Activated T-helper 1 cell treated with anti-CD3 and anti-CD28 coated beads, Interleukin-12 subunit alpha, Interleukin-12 subunit beta, Interleukin-2, Interleukin-4 antibody, amounts not matched to agents 30 ng/mL and 10 ng/mL and 1 ng/mL, durations not matched to agents 14 hours and 24 hours and 36 hours (primary cell): ENCODE data around the gene NTSR1. TPM values are rescaled to one million over a fixed set of nuclear protein-coding genes. Genes with fewer than 3 reads are reported as not detected.
A peak's percentile ranks its signal among the peaks of the same experiment; 100 is the strongest.

Experiments
- DNase-seq: peaks from one replicate; pipeline ENCODE4 v3.0.0; 2021; ENCODE audit warnings: low spot score
- H3K27ac Mint-ChIP-seq: one replicate; pipeline ENCODE4 v1.8.0; 2021; ENCODE audit warnings: mild to moderate bottlenecking, mixed read lengths
- H3K27me3 Mint-ChIP-seq: one replicate; pipeline ENCODE4 v1.8.0; 2022; ENCODE audit warnings: mild to moderate bottlenecking, moderate library complexity, mixed read lengths; ENCODE audit not compliant: insufficient read depth
- H3K36me3 Mint-ChIP-seq: one replicate; pipeline ENCODE4 v1.8.0; 2021; ENCODE audit warnings: low read depth, mixed read lengths
- H3K4me1 Mint-ChIP-seq: one replicate; pipeline ENCODE4 v1.8.0; 2021; ENCODE audit warnings: low read depth, mixed read lengths
- H3K4me3 Mint-ChIP-seq: one replicate; pipeline ENCODE4 v1.8.0; 2021; ENCODE audit warnings: mild to moderate bottlenecking, moderate library complexity, mixed read lengths
- H3K9me3 Mint-ChIP-seq: one replicate; pipeline ENCODE4 v1.8.0; 2021; ENCODE audit warnings: mixed read lengths
- intact Hi-C: fragments of 100-400 bp; cut with micrococcal nuclease; formaldehyde crosslinking; loops from one replicate; pipeline ENCODE4 v1.15.1; 2024
- total RNA-seq: library from RNA; stranded (reverse); gene quantifications from 2 replicates; pipeline ENCODE4 v1.2.3, GENCODE V29; 2022

Gene NTSR1
- total RNA-seq, 1 donor from 2014 or later: not detected

- Mint-ChIP-seq H3K4me3 (no peak overlapping the region), H3K4me1 (peaks cover 9% of the 10 kb centered on the region), H3K27ac (no peak overlapping the region), H3K27me3 (peaks cover 7% of the 10 kb centered on the region), H3K36me3 (no peaks in the 10 kb centered on the region), H3K9me3 (no peaks in the 10 kb centered on the region)
- DNase-seq: no peak
- intact Hi-C loops: no loop called here
Observed at GRCh38 chr20:62769346-62770071, 60.9 kb downstream of the NTSR1 start.

DNA sequence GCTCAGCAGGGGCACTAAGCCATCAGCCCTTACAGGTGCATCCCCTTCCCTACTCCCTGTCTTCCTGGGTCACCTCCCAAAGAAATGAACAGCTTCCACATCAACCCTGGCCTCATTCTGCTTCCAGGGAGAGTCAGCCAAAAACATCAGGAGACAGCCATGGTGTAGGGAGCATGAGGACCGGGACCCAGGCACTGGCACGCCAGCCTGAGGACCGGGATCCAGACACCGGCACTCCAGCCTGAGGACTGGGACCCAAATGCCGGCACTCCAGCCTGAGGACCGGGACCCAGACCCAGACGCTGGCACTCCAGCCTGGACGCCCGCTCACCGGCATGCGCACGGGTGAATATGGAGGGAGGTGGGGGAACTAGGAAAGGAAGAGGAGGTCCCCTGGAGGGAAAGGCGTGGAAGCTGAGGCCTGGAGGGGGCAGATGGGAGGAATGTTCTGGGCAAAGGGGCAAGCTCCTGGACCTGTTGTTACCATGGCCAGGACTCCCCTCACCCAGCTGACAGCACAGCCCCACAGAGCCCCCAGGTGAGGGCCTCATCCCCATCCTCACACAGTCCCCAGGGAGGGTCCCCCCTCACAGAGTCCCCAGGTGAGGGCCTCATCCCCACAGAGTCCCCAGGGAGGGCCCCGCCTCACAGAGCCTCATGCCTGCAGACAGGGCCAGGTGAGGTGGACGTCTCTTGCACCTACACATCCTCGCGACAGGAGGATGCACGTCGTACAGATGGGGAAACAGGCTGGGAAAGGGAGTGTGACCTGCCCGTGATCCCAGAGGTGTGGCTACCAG, 61.7 kb downstream of the NTSR1 start:
- no peaks in the 10 kb centered on the region for H3K36me3 Mint-ChIP-seq
- intact Hi-C loops: no loop called here
- H3K9me3 Mint-ChIP-seq: no peaks in the 10 kb centered on the region
- DNase-seq: no peak
- H3K4me1 Mint-ChIP-seq: peaks cover 17% of the 10 kb centered on the region
- no peak overlapping the region for H3K27ac Mint-ChIP-seq
- H3K27me3 Mint-ChIP-seq: peaks cover 7% of the 10 kb centered on the region
- H3K4me3 Mint-ChIP-seq: no peak overlapping the region

DNA sequence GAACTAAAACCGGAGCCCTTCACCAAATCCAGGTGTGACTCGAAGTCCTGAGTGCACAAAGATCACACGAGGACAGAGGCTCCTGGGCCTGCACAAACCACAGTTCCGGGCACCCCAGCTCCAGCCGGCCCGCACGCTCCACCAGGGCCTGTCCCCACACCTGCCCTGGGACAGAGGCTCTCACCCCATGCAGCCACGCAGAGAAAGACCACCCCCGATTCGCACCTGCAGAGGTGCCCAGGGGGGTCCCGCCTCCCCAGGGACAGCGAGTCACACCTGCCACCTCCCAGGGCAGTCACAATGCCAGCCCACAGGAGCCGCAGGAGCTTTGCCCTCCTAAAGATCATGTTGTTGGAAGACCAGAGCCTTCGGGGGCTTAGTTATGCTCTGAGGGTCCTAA, 62.3 kb downstream of the NTSR1 start:
- no peaks in the 10 kb centered on the region for H3K36me3 Mint-ChIP-seq
- intact Hi-C loops: no loop called here
- H3K4me1 Mint-ChIP-seq: peaks cover 23% of the 10 kb centered on the region
- H3K9me3 Mint-ChIP-seq: no peaks in the 10 kb centered on the region
- H3K27ac Mint-ChIP-seq: no peak overlapping the region
- no peak overlapping the region for H3K4me3 Mint-ChIP-seq
- DNase-seq: no peak
- peaks cover 7% of the 10 kb centered on the region for H3K27me3 Mint-ChIP-seq

DNA sequence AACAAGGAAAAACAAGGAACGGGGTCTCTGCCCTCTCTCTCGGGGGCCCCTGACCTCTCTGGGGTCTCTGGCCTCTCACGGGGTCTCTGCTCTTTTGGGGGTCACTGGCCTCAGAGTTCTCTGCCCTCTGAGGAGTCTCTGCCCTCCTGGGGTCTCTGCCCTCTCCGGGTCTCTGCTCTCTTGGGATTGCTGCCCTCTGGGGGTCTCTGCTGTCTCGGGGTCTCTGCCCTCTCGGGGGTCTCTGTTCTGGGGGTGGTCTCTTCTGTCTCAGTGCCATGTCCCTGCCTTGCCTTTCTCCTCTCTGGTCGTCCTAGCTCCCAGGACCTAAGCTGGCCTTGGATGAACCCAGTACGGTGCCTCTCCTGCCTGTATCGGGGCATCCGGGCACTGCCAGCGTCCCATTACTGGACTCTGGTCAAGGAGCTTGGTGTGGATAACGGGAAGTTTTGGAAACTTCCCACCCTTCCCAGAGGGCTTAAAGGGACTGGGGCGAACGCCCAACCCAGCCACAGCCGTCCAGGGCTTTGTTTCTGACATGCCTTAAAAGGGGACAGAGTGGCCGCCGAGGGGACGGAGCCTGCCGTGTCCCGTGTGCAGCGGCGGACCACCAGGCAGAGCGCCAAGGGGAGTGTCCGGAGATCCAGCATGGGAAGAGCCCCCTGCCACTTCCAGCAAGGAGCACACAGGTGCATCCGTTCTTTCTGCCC, 62.9 kb downstream of the NTSR1 start:
- no peak for DNase-seq
- intact Hi-C loops: no loop called here
- peaks cover 27% of the 10 kb centered on the region for H3K4me1 Mint-ChIP-seq
- no peaks in the 10 kb centered on the region for H3K9me3 Mint-ChIP-seq
- H3K27ac Mint-ChIP-seq: no peak overlapping the region
- peaks cover 5% of the 10 kb centered on the region for H3K27me3 Mint-ChIP-seq
- no peak overlapping the region for H3K4me3 Mint-ChIP-seq
- no peaks in the 10 kb centered on the region for H3K36me3 Mint-ChIP-seq

DNA sequence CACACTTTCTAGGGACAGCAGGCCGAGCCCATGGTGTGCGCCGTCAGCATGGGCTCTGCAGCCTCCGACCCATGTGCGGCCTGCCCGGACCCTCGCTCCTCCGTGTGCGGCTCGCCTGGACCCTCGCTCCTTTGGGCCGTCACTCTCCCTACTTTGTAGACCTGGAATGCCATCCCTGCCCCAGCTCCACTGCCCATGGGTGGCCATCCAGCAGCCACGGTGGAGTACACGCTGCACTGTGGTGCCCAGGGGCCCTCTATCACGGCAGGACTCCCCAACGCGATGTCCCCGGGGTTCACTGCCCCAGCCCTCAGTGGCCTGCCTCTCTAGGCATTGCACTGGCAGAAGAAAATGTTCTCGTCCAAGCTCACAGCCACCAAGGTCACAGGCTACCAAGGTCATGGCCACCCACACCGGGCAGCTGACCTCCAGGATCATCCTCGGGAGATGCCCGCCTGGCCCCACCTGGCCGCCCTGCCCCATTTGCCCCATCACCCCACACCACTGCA, 63.5 kb downstream of the NTSR1 start:
- Mint-ChIP-seq H3K36me3 (no peaks in the 10 kb centered on the region), H3K4me3 (no peak overlapping the region), H3K9me3 (no peaks in the 10 kb centered on the region), H3K27me3 (peaks cover 5% of the 10 kb centered on the region), H3K27ac (no peak overlapping the region), H3K4me1 (peaks cover 33% of the 10 kb centered on the region)
- intact Hi-C loops: no loop called here
- no peak for DNase-seq

DNA sequence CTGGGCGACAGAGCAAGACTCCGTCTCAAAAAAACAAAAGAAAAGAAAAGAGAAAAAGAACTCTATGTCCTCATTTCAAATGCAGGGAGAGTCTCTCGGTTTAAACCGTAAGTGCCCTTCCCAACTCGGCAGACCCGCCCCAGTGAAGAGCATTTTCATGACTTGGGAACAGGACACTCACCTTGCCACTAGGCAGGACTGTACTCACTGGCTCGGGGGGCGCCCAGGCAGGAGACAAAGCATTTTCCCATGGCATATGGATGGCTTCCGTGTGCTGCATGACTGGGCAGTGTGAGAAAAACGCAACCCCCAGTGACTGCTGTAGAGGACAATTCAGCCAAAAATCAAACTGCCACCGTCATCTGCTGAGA, 64.0 kb downstream of the NTSR1 start:
- Mint-ChIP-seq H3K27ac (no peak overlapping the region), H3K4me1 (peaks cover 36% of the 10 kb centered on the region), H3K36me3 (no peaks in the 10 kb centered on the region), H3K9me3 (no peaks in the 10 kb centered on the region), H3K27me3 (peaks cover 5% of the 10 kb centered on the region), H3K4me3 (no peak overlapping the region)
- no peak for DNase-seq
- intact Hi-C loops: no loop called here

GRCh38 chr20:62772990-62773844, 64.6 kb downstream of the NTSR1 start:
- H3K27me3 Mint-ChIP-seq: peaks cover 5% of the 10 kb centered on the region
- H3K9me3 Mint-ChIP-seq: no peaks in the 10 kb centered on the region
- H3K4me1 Mint-ChIP-seq: peaks cover 36% of the 10 kb centered on the region
- no peaks in the 10 kb centered on the region for H3K36me3 Mint-ChIP-seq
- DNase-seq: no peak
- H3K27ac Mint-ChIP-seq: no peak overlapping the region
- H3K4me3 Mint-ChIP-seq: no peak overlapping the region
- intact Hi-C loops: no loop called here

GRCh38 chr20:62773845-62774714, 65.4 kb downstream of the NTSR1 start:
- peaks cover 5% of the 10 kb centered on the region for H3K27me3 Mint-ChIP-seq
- intact Hi-C loops: no loop called here
- no peak overlapping the region for H3K4me3 Mint-ChIP-seq
- H3K36me3 Mint-ChIP-seq: no peaks in the 10 kb centered on the region
- no peak overlapping the region for H3K27ac Mint-ChIP-seq
- peaks cover 36% of the 10 kb centered on the region for H3K4me1 Mint-ChIP-seq
- no peak for DNase-seq
- no peaks in the 10 kb centered on the region for H3K9me3 Mint-ChIP-seq

DNA sequence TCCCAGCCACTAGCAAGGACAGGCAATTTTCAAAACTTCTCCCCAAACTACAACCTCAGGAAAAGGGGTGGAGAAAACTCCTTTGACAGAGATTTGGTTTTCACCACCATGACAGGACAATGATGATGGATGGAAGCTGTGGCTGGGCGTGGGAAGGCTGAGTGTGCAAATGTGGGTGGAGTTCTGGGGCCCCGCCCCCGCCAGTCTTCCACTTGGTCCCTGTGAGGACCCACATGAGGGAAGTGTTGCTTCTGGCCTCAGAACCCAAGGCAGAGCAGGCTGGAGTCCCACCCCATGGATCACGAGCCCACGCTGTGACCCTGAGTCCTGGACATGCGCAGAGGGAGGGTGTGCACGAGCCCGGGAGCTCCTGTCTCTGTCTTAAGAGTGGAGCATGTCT, 66.1 kb downstream of the NTSR1 start:
- no peaks in the 10 kb centered on the region for H3K9me3 Mint-ChIP-seq
- H3K36me3 Mint-ChIP-seq: no peaks in the 10 kb centered on the region
- H3K27me3 Mint-ChIP-seq: peaks cover 5% of the 10 kb centered on the region
- peak overlapping the region; percentile 30 for H3K4me3 Mint-ChIP-seq
- H3K4me1 Mint-ChIP-seq: peaks cover 36% of the 10 kb centered on the region
- intact Hi-C loops: no loop called here
- peak overlapping the region; percentile 58 for H3K27ac Mint-ChIP-seq
- DNase-seq: no peak

DNA sequence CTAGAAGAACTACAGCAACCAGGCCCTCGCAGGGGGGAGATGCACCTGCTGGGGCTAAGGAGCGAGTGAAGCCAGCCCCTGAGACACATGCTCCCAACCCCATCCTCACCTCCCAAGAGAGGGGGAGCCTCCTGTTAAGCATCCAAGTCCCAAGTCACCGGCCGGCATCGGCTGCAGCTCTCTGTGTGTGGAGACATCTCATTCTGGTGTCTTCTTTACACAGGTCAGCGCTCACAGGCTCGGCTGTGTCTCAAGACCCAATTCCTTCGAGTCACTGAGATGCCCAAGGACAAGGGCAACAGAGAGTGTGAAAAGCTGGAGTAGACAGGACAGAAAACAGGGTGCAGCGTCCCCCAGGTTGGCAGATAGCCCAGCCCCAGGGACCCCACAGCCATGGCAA, 66.6 kb downstream of the NTSR1 start:
- Mint-ChIP-seq H3K27me3 (peaks cover 5% of the 10 kb centered on the region), H3K4me3 (no peak overlapping the region), H3K4me1 (peaks cover 36% of the 10 kb centered on the region), H3K9me3 (no peaks in the 10 kb centered on the region), H3K36me3 (no peaks in the 10 kb centered on the region), H3K27ac (no peak overlapping the region)
- no peak for DNase-seq
- intact Hi-C loops: no loop called here

DNA sequence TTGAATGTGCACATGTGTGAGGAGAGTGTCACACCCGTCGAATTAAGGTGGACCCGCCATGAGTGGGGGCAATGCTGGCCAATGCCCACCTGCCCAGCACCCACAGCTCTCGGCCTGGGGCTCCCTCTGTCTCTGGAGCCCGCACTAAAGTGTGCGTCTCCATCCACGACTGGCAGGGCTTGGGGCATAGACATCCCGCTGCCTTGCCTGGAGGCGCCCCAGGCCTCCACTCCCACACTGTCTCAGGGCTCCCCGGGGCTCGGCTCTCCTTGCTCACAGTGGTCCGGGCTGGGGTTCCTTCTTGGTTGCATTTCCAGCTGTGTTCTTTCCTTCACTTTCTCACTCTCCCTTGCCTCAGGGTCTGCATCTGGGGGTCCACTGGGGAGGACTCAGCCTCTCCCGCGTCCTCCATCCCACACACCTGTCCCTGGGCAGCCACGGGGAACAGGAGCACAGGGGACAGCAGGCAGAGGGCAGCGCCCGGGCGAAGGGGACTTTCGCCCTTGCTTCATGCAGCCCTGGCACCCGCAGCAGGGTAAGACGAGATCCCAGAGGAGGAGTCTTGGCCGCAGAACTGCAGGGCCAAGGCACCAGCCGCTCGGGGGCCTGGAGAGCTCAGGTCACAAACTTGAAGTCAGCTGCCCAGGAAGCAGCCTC, 67.5 kb downstream of the NTSR1 start:
- intact Hi-C loops: loop anchor here (1.0 kb wide), 1 partner anchor 36 kb away; no protein-coding TSS in a partner anchor
- Mint-ChIP-seq H3K27ac (peak overlapping the region; percentile 91), H3K27me3 (peaks cover 5% of the 10 kb centered on the region), H3K4me3 (peak overlapping the region; percentile 37), H3K4me1 (peaks cover 36% of the 10 kb centered on the region), H3K9me3 (no peaks in the 10 kb centered on the region), H3K36me3 (no peaks in the 10 kb centered on the region)
- no peak for DNase-seq
